ENCODE results near the gene KLF16.

DNA sequence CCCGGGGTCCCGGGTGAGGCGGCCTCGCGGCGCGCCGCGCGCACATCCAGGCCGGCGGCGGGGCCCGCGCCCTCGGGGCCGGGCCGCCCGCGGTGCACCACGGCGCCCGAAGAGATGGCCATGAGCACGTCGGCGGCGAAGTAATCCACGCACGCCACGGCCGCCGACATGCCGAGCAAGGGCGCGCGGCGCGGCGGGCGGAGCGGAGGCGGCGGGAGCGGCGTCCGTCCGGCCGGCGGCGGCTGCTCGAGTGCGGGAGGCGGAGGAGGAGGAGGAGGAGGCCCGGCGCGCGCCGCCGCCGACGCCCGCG is at the start of gene KLF16:
- no peak for TF ChIP-seq POLR2A (IDR thresholded peaks at IDR 0.05)
- TF ChIP-seq, protein P1, sequence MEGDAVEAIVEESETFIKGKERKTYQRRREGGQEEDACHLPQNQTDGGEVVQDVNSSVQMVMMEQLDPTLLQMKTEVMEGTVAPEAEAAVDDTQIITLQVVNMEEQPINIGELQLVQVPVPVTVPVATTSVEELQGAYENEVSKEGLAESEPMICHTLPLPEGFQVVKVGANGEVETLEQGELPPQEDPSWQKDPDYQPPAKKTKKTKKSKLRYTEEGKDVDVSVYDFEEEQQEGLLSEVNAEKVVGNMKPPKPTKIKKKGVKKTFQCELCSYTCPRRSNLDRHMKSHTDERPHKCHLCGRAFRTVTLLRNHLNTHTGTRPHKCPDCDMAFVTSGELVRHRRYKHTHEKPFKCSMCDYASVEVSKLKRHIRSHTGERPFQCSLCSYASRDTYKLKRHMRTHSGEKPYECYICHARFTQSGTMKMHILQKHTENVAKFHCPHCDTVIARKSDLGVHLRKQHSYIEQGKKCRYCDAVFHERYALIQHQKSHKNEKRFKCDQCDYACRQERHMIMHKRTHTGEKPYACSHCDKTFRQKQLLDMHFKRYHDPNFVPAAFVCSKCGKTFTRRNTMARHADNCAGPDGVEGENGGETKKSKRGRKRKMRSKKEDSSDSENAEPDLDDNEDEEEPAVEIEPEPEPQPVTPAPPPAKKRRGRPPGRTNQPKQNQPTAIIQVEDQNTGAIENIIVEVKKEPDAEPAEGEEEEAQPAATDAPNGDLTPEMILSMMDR (IDR thresholded peaks at IDR 0.05): no peak

Data from testis (tissue), 2 donors.